GM12878 (cell line): ENCODE results near the gene UBAP1L. TPM values are rescaled to one million over a fixed set of nuclear protein-coding genes. Genes with fewer than 3 reads are reported as not detected.

Source experiments
- ATAC-seq: fragments of 200-7000 bp; cut with Tn5 transposase; 3 replicates; pipeline ENCODE4 v1.9.1; 2020; ENCODE audit warnings: mild to moderate bottlenecking, moderate library complexity
- BruUV-seq: library from RNA; stranded (reverse); fragments of 400-500 nt; replicated peaks from 2 replicates; lab custom pipeline; 2021; lab: Mats Ljungman, UMichigan
- CTCF ChIA-PET: fragments of 300-600 bp; sonication (Branson Sonifier 250); formaldehyde crosslinking; extraction: SDS; loops from one replicate; lab custom pipeline; 2021; ENCODE audit warnings: inconsistent platforms; lab: Yijun Ruan, JAX
- POLR2A ChIA-PET: fragments of 350-600 bp; formaldehyde crosslinking; extraction: SDS; loops from one replicate; lab custom pipeline; 2021; ENCODE audit warnings: inconsistent platforms; lab: Charles Lee
- RAD21 ChIA-PET: fragments of 300-600 bp; sonication (Branson Sonifier 250); formaldehyde crosslinking; loops from one replicate; lab custom pipeline; 2023; ENCODE audit warnings: antibody characterized with exemption; ENCODE audit not compliant: unreplicated experiment; lab: Charles Lee
- SMC1A ChIA-PET: fragments of 300-600 bp; sonication (Branson Sonifier 250); formaldehyde crosslinking; loops from one replicate; lab custom pipeline; 2023; ENCODE audit not compliant: unreplicated experiment, uncharacterized antibody; lab: Charles Lee
- DNase-seq: peaks from one replicate; pipeline ENCODE4 v3.0.0-alpha.2; 2011; ENCODE audit warnings: low read depth, low spot score
- FAIRE-seq: peaks from 3 replicates; lab custom pipeline; 2011; peaks lifted over from hg19 to GRCh38; lab: Jason Lieb, UNC
- H2AFZ ChIP-seq: 2 replicates; pipeline ENCODE4 v1.6.0; 2011; ENCODE audit warnings: low read depth, low read length, control low read depth; ENCODE audit not compliant: control insufficient read depth
- H3K27ac ChIP-seq: 2 replicates; pipeline ENCODE4 v1.5.1; 2011; ENCODE audit warnings: control low read depth; ENCODE audit not compliant: control insufficient read depth, insufficient read depth
- H3K27me3 ChIP-seq, 2 experiments: replicated peaks in 1 of 2; 2 replicates each; pipeline versions ENCODE4 v1.6.0 to v1.6.1; 2011; ENCODE audit warnings: low read length in 1 of 2; ENCODE audit not compliant: control insufficient read depth in 2 of 2, insufficient read depth in 2 of 2
- H3K36me3 ChIP-seq, 2 experiments: 2 replicates each; pipeline ENCODE4 v1.5.1; 2011; ENCODE audit warnings: low read length in 1 of 2; ENCODE audit not compliant: control insufficient read depth in 2 of 2, insufficient read depth in 2 of 2
- H3K4me1 ChIP-seq: 2 replicates; pipeline ENCODE4 v1.6.1; 2011; ENCODE audit warnings: mild to moderate bottlenecking, low read length, moderate library complexity, mixed read lengths; ENCODE audit not compliant: control insufficient read depth, insufficient read depth
- H3K4me2 ChIP-seq: 2 replicates; pipeline ENCODE4 v1.6.0; 2011; ENCODE audit warnings: control low read depth; ENCODE audit not compliant: control insufficient read depth, insufficient read depth
- H3K4me3 ChIP-seq: fragments of 200-600 bp; sonication (generic); 2 replicates; pipeline ENCODE4 v1.5.1; 2016
- H3K79me2 ChIP-seq: 2 replicates; pipeline ENCODE4 v1.6.0; 2011; ENCODE audit warnings: low read length; ENCODE audit not compliant: control insufficient read depth, insufficient read depth
- H3K9ac ChIP-seq: 2 replicates; pipeline ENCODE4 v1.8.0; 2011; ENCODE audit warnings: low read length, control low read depth, mixed read lengths; ENCODE audit not compliant: control insufficient read depth, insufficient read depth
- H3K9me3 ChIP-seq: replicated peaks from 3 replicates; pipeline ENCODE4 v1.5.1; 2011; ENCODE audit warnings: mild to moderate bottlenecking, low read length; ENCODE audit not compliant: control insufficient read depth, insufficient read depth
- H4K20me1 ChIP-seq: 2 replicates; pipeline ENCODE4 v1.6.0; 2011; ENCODE audit not compliant: control insufficient read depth, insufficient read depth
- IRF4 ChIP-seq: IDR thresholded peaks from 2 replicates; pipeline ENCODE4 v1.6.1; 2011; ENCODE audit warnings: low read depth, low read length
- RCOR1 ChIP-seq: conservative IDR thresholded peaks from 2 replicates; pipeline ENCODE4 v1.6.1; 2012; ENCODE audit warnings: low read depth, low read length, improper control_type of control experiment
- RELA ChIP-seq: fragments of 450-650 bp; IDR thresholded peaks from 2 replicates; pipeline ENCODE4 v1.8.0; 2014; ENCODE audit warnings: borderline replicate concordance; ENCODE audit not compliant: partially characterized antibody
- RFX5 ChIP-seq: IDR thresholded peaks from 2 replicates; pipeline ENCODE4 v1.6.1; 2011; ENCODE audit warnings: low read depth, low read length, improper control_type of control experiment
- TAF1 ChIP-seq: IDR thresholded peaks from 2 replicates; pipeline ENCODE4 v1.6.1; 2011; ENCODE audit warnings: mild to moderate bottlenecking, low read depth, low read length, borderline replicate concordance
- WGBS: methylation state at CpG from one replicate; pipeline ENCODE4 v1.1.6; 2016; ENCODE audit warnings: low lambda C conversion rate; ENCODE audit not compliant: insufficient replicate concordance, insufficient coverage; ENCODE audit errors: missing lambda C conversion rate; 5-methylcytosine and 5-hydroxymethylcytosine counted together
- in situ Hi-C: fragments of 300-500 bp; cut with MboI; formaldehyde crosslinking; loops from 9 replicates; pipeline ENCODE4 v1.14.3; 2018; ENCODE audit warnings: mixed read lengths
- intact Hi-C: fragments of 100-400 bp; cut with micrococcal nuclease; formaldehyde crosslinking; loops from one replicate; pipeline ENCODE4 v1.14.2; 2022; ENCODE audit not compliant: unreplicated experiment
- polyA plus RNA-seq, 11 experiments: library from polyadenylated mRNA; depleted of rRNA in 4 of 11; unstranded in 6 of 11; stranded (reverse) in 5 of 11; fragments of >200 nt; fragmentation: Nextera tagmentation in 4 of 11; fragmentation: Illumina TruSeq in 1 of 11; extraction: Ambion mirVana in 4 of 11; extraction: Trizol in 1 of 11; gene quantifications; 1 replicate in 1 of 11; 2 replicates in 10 of 11; pipeline versions ENCODE4 v1.2.1 to v1.2.3, GENCODE V29; 2011 to 2016; ENCODE audit warnings: inconsistent platforms in 2 of 11, missing spikeins in 2 of 11, low read depth in 1 of 11
- total RNA-seq, 4 experiments: library from RNA; depleted of rRNA in 3 of 4; stranded (reverse); fragments of >200 nt in 3 of 4; fragmentation: Illumina TruSeq in 1 of 4; extraction: Trizol in 1 of 4; gene quantifications; 2 replicates each; pipeline versions ENCODE4 v1.2.1 to v1.2.3, GENCODE V29; 2013 to 2021
- TF ChIP-seq, protein P1 (sequence below): IDR thresholded peaks from 2 replicates; pipeline ENCODE4 v1.6.1; 2012; ENCODE audit warnings: low read depth, low read length, improper control_type of control experiment
- TF ChIP-seq, protein P2 (sequence below): fragments of 450-650 bp; IDR thresholded peaks from 2 replicates; pipeline ENCODE4 v1.6.1; 2018; ENCODE audit warnings: borderline replicate concordance, mild to moderate bottlenecking; ENCODE audit not compliant: partially characterized antibody
- TF ChIP-seq, protein P3 (sequence below): IDR thresholded peaks from 2 replicates; pipeline ENCODE4 v1.6.1; 2012; ENCODE audit warnings: low read length, inconsistent platforms

UBAP1L gene
- total and polyA plus RNA-seq, 10 of the 15 experiments (the other 5 are each of a cell fraction or from before 2014, with no cell fraction given) = 0.03 to 2.6 (median 1.0) TPM

DNA sequence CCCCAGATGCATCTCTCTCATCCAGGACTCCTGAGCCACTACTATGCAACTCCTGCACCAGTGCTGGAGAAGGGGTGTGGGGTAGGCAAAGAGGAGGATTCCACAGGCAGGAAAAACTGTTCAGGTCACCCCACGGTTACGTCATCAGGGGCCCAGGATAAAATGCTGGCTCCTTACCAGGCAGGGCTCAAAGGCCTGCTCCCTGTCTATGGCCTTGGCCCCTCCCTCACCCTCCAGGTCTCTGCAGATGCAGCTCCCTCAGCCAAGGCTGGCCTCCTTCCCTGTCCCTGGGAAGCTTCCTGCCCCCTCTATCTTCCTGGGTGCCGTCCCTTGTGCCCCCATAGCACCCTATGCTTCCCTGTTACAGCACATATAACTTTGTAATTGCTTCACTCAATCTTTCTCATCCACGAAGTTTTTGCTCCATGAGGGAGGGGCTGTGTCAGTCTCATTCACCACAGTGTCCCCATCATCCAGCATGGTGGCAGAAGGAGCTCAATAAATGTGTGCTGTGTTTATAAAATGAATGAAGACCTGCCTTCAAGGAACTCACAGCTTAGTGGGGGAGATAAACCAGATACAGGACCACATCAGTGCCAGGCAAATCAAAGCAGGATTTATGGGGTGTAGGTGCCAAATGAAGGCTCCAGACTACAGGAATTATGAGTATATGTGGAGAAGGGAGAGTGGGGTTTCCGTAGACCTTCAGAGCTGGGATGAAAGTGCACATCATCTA, 19.8 kb downstream of the UBAP1L start:
- no peaks in the 10 kb centered on the region for H3K4me1 ChIP-seq
- ChIA-PET SMC1A (no interaction called here), RAD21 (no interaction called here), POLR2A (no interaction called here), CTCF (interaction anchor here (0.6 to 1.1 kb wide), 2 partner anchors 12 to 64 kb away, joined by 3 to 4 read pairs; no protein-coding TSS in a partner anchor)
- FAIRE-seq (no peak), ATAC-seq (no peak), DNase-seq (no peak)
- H3K9ac ChIP-seq = no peak overlapping the region
- no TSS peak for BruUV-seq
- H3K36me3 ChIP-seq = no peaks in the 10 kb centered on the region; a peak in 2 of 4 replicates
- H3K27ac ChIP-seq = no peak overlapping the region
- WGBS = 81% methylated on average over 5 of the region's 5 CpGs
- TF ChIP-seq IRF4 = no peak
- no peak for TF ChIP-seq TAF1
- TF ChIP-seq, protein P1, sequence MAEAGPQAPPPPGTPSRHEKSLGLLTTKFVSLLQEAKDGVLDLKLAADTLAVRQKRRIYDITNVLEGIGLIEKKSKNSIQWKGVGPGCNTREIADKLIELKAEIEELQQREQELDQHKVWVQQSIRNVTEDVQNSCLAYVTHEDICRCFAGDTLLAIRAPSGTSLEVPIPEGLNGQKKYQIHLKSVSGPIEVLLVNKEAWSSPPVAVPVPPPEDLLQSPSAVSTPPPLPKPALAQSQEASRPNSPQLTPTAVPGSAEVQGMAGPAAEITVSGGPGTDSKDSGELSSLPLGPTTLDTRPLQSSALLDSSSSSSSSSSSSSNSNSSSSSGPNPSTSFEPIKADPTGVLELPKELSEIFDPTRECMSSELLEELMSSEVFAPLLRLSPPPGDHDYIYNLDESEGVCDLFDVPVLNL = no peak
- no peak for TF ChIP-seq RFX5
- TF ChIP-seq, protein P2, sequence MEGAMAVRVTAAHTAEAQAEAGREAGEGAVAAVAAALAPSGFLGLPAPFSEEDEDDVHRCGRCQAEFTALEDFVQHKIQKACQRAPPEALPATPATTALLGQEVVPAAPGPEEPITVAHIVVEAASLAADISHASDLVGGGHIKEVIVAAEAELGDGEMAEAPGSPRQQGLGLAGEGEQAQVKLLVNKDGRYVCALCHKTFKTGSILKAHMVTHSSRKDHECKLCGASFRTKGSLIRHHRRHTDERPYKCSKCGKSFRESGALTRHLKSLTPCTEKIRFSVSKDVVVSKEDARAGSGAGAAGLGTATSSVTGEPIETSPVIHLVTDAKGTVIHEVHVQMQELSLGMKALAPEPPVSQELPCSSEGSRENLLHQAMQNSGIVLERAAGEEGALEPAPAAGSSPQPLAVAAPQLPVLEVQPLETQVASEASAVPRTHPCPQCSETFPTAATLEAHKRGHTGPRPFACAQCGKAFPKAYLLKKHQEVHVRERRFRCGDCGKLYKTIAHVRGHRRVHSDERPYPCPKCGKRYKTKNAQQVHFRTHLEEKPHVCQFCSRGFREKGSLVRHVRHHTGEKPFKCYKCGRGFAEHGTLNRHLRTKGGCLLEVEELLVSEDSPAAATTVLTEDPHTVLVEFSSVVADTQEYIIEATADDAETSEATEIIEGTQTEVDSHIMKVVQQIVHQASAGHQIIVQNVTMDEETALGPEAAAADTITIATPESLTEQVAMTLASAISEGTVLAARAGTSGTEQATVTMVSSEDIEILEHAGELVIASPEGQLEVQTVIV = no peak
- no peak for TF ChIP-seq RCOR1
- TF ChIP-seq RELA = no peak
- TF ChIP-seq, protein P3, sequence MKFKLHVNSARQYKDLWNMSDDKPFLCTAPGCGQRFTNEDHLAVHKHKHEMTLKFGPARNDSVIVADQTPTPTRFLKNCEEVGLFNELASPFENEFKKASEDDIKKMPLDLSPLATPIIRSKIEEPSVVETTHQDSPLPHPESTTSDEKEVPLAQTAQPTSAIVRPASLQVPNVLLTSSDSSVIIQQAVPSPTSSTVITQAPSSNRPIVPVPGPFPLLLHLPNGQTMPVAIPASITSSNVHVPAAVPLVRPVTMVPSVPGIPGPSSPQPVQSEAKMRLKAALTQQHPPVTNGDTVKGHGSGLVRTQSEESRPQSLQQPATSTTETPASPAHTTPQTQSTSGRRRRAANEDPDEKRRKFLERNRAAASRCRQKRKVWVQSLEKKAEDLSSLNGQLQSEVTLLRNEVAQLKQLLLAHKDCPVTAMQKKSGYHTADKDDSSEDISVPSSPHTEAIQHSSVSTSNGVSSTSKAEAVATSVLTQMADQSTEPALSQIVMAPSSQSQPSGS = no peak
- in situ Hi-C loops = no loop called here
- H3K27me3 ChIP-seq = no peaks in the 10 kb centered on the region
- H3K4me2 ChIP-seq = no peak overlapping the region
- no peak overlapping the region for H2AFZ ChIP-seq
- H3K4me3 ChIP-seq = no peak overlapping the region
- no peaks in the 10 kb centered on the region for H3K79me2 ChIP-seq
- no peaks in the 10 kb centered on the region for H3K9me3 ChIP-seq
- intact Hi-C loops = no loop called here
- no peaks in the 10 kb centered on the region for H4K20me1 ChIP-seq
